Measurements from ENCODE around the gene PLCH2. TPM values are rescaled to one million over a fixed set of nuclear protein-coding genes. Genes with fewer than 3 reads are reported as not detected.

PLCH2 gene
- polyA plus RNA-seq, 1 donor from 2014 or later, result 5.7 TPM

DNA sequence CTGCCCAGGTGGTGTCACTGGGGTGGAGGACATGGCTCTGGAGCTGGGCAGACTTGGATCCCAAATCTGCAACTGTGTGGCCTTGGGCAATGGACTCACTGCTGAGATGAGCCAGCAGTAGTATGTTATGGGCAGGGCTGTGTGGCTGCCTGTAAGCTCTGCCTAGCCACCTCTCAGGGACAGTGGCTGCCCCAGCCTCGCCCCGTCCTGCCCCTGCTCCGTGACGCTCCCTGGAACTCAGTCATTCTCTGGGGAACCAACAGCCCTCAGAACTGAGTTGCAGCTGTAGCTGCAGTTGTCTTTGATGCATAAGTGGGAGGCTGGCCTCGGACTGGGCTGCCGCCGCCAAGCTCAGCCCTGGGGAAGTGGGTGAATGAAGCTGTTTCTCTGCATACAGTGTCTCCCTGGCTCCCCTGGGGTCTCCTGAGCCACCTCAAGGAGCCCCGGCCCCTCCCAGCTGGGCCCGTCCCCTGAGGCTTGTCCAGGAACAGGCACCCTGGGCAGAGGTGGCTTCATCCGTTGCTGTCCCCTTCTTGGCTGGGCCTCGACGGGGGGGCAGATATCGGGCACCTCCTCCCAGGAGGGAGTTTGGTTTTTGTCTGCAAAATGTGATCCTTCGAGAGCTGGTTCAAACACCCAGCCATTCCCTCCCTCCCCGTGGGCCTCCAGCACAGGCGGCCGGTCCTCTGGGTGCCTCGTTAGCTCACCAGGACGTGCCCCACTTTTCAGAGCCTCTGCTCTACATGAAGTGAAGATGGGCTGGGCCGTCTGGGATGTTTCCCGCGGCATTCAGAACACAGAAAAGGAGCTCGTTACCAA lies 26.2 kb upstream of the PLCH2 start:
- Histone ChIP-seq H3K27me3 (ENCODE audit: insufficient read depth, low read depth, low read length) (no peaks in the 10 kb centered on the region), H3K9me3 (ENCODE audit: low read length) (no peaks in the 10 kb centered on the region), H3K4me2 (ENCODE audit: low read length) (no peak overlapping the region), H4K20me1 (ENCODE audit: insufficient read depth) (no peaks in the 10 kb centered on the region), H2AFZ (ENCODE audit: low read depth, low read length) (no peak overlapping the region), H3F3A (ENCODE audit: insufficient read depth, low read length, poor library complexity, severe bottlenecking) (no peaks in the 10 kb centered on the region), H3K9me2 (ENCODE audit: insufficient read depth, low read length) (no peaks in the 10 kb centered on the region), H3K4me3 (ENCODE audit: low read length) (no peak overlapping the region), H3K36me3 (ENCODE audit: insufficient read depth, low read length) (no peaks in the 10 kb centered on the region), H3K27ac (ENCODE audit: low read length) (no peak overlapping the region), H3K79me2 (replicated peaks; ENCODE audit: insufficient read depth, low read length) (no peaks in the 10 kb centered on the region), H3K9ac (ENCODE audit: low read length) (no peak overlapping the region)
- no peak for TF ChIP-seq EP300 (conservative IDR thresholded peaks at IDR 0.05; ENCODE audit: poor library complexity, severe bottlenecking)

DNA sequence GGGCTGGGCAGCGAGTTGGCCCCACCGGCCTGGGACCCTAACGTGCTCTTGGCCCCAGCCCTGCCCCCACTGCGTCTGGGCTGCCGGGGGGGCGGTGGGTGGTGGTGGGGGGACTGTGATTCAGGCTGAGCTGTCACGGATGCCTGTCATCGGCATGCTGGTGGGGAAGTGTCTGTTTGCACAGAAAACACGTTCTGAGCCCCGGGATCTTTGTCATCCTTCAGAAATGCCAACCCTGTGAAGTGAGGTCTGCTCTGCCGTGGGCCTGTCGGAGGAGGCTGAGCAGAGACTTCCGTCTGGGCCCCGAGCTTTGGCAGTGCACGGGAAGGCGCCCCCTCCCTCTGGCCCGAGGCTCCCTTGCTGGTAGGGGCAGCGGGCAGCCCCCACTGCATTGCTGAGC lies 24.3 kb upstream of the PLCH2 start:
- no peaks in the 10 kb centered on the region for H4K20me1 ChIP-seq (ENCODE audit: insufficient read depth)
- no peaks in the 10 kb centered on the region for H3K9me2 ChIP-seq (ENCODE audit: insufficient read depth, low read length)
- H3K4me3 ChIP-seq (ENCODE audit: low read length), result no peak overlapping the region
- no peaks in the 10 kb centered on the region for H3K27me3 ChIP-seq (ENCODE audit: insufficient read depth, low read depth, low read length)
- peak overlapping the region; percentile 37 for H3K27ac ChIP-seq (ENCODE audit: low read length)
- H2AFZ ChIP-seq (ENCODE audit: low read depth, low read length), result no peak overlapping the region
- no peaks in the 10 kb centered on the region for H3K9me3 ChIP-seq (ENCODE audit: low read length)
- peak overlapping the region; percentile 42 for H3K9ac ChIP-seq (ENCODE audit: low read length)
- no peaks in the 10 kb centered on the region for H3F3A ChIP-seq (ENCODE audit: insufficient read depth, low read length, poor library complexity, severe bottlenecking)
- TF ChIP-seq MXI1 (conservative IDR thresholded peaks at IDR 0.05; ENCODE audit: poor library complexity, severe bottlenecking), result no peak
- TF ChIP-seq SMC3 (conservative IDR thresholded peaks at IDR 0.05; ENCODE audit: poor library complexity), result no peak
- TF ChIP-seq POLR2AphosphoS5 (IDR thresholded peaks at IDR 0.05), result no peak
- no peak for TF ChIP-seq EP300 (conservative IDR thresholded peaks at IDR 0.05; ENCODE audit: poor library complexity, severe bottlenecking)
- no peak for TF ChIP-seq EZH2 (IDR thresholded peaks at IDR 0.05; ENCODE audit: borderline replicate concordance, insufficient read depth, low read length, poor library complexity, severe bottlenecking)
- no peak for TF ChIP-seq TAF1 (IDR thresholded peaks at IDR 0.05; ENCODE audit: low read depth)
- TF ChIP-seq, protein P1, sequence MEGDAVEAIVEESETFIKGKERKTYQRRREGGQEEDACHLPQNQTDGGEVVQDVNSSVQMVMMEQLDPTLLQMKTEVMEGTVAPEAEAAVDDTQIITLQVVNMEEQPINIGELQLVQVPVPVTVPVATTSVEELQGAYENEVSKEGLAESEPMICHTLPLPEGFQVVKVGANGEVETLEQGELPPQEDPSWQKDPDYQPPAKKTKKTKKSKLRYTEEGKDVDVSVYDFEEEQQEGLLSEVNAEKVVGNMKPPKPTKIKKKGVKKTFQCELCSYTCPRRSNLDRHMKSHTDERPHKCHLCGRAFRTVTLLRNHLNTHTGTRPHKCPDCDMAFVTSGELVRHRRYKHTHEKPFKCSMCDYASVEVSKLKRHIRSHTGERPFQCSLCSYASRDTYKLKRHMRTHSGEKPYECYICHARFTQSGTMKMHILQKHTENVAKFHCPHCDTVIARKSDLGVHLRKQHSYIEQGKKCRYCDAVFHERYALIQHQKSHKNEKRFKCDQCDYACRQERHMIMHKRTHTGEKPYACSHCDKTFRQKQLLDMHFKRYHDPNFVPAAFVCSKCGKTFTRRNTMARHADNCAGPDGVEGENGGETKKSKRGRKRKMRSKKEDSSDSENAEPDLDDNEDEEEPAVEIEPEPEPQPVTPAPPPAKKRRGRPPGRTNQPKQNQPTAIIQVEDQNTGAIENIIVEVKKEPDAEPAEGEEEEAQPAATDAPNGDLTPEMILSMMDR (IDR thresholded peaks at IDR 0.05; ENCODE audit: poor library complexity, severe bottlenecking), result no peak
- TF ChIP-seq, protein P2, sequence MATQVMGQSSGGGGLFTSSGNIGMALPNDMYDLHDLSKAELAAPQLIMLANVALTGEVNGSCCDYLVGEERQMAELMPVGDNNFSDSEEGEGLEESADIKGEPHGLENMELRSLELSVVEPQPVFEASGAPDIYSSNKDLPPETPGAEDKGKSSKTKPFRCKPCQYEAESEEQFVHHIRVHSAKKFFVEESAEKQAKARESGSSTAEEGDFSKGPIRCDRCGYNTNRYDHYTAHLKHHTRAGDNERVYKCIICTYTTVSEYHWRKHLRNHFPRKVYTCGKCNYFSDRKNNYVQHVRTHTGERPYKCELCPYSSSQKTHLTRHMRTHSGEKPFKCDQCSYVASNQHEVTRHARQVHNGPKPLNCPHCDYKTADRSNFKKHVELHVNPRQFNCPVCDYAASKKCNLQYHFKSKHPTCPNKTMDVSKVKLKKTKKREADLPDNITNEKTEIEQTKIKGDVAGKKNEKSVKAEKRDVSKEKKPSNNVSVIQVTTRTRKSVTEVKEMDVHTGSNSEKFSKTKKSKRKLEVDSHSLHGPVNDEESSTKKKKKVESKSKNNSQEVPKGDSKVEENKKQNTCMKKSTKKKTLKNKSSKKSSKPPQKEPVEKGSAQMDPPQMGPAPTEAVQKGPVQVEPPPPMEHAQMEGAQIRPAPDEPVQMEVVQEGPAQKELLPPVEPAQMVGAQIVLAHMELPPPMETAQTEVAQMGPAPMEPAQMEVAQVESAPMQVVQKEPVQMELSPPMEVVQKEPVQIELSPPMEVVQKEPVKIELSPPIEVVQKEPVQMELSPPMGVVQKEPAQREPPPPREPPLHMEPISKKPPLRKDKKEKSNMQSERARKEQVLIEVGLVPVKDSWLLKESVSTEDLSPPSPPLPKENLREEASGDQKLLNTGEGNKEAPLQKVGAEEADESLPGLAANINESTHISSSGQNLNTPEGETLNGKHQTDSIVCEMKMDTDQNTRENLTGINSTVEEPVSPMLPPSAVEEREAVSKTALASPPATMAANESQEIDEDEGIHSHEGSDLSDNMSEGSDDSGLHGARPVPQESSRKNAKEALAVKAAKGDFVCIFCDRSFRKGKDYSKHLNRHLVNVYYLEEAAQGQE (IDR thresholded peaks at IDR 0.05; ENCODE audit: borderline replicate concordance), result no peak
- no peak for TF ChIP-seq RAD21 (conservative IDR thresholded peaks at IDR 0.05)
- H3K79me2 ChIP-seq (replicated peaks; ENCODE audit: insufficient read depth, low read length), result no peaks in the 10 kb centered on the region
- H3K36me3 ChIP-seq (ENCODE audit: insufficient read depth, low read length), result no peaks in the 10 kb centered on the region
- no peak overlapping the region for H3K4me2 ChIP-seq (ENCODE audit: low read length)
